ENCODE data around the gene TAF15.

The TAF15 gene

GRCh38 chr17:35821308-35821707 lies 12.0 kb downstream of the TAF15 start:
- DNase-seq (ENCODE audit: low spot score) = no peak

- DNase-seq (ENCODE audit: low spot score) = no peak
Observed at GRCh38 chr17:35825206-35825605, 15.9 kb downstream of the TAF15 start.

GRCh38 chr17:35841101-35841500 lies 31.8 kb downstream of the TAF15 start:
- DNase-seq (ENCODE audit: low spot score) = no peak

GRCh38 chr17:35841505-35841904 lies 32.2 kb downstream of the TAF15 start:
- no peak for DNase-seq (ENCODE audit: low spot score)

GRCh38 chr17:35842239-35842638 lies 33.0 kb downstream of the TAF15 start:
- DNase-seq (ENCODE audit: low spot score) = no peak

GRCh38 chr17:35843698-35844097 lies 34.4 kb downstream of the TAF15 start:
- DNase-seq (ENCODE audit: low spot score) = no peak

GRCh38 chr17:35844547-35844946 lies 35.3 kb downstream of the TAF15 start:
- no peak for DNase-seq (ENCODE audit: low spot score)

GRCh38 chr17:35846055-35846809 lies 36.9 kb downstream of the TAF15 start:
- no peak for DNase-seq (ENCODE audit: low spot score)

GRCh38 chr17:35847006-35847405 lies 37.7 kb downstream of the TAF15 start:
- DNase-seq (ENCODE audit: low spot score) = no peak

GRCh38 chr17:35847633-35848373 lies 38.5 kb downstream of the TAF15 start:
- no peak for DNase-seq (ENCODE audit: low spot score)

- peak; percentile 43 for DNase-seq (ENCODE audit: low spot score)
Observed at GRCh38 chr17:35849469-35850348, 40.4 kb downstream of the TAF15 start.

GRCh38 chr17:35855965-35856364 lies 46.7 kb downstream of the TAF15 start:
- DNase-seq (ENCODE audit: low spot score) = no peak

- DNase-seq (ENCODE audit: low spot score) = no peak
Observed at GRCh38 chr17:35856603-35857002, 47.3 kb downstream of the TAF15 start.

- DNase-seq (ENCODE audit: low spot score) = no peak
Observed at GRCh38 chr17:35864853-35865252, 55.6 kb downstream of the TAF15 start.

GRCh38 chr17:35865412-35866340 lies 56.4 kb downstream of the TAF15 start:
- no peak for DNase-seq (ENCODE audit: low spot score)

- DNase-seq (ENCODE audit: low spot score) = no peak
Observed at GRCh38 chr17:35866341-35866950, 57.2 kb downstream of the TAF15 start.

GRCh38 chr17:35867574-35867973 lies 58.3 kb downstream of the TAF15 start:
- DNase-seq (ENCODE audit: low spot score) = no peak

- DNase-seq (ENCODE audit: low spot score) = no peak
Observed at GRCh38 chr17:35868737-35869136, 59.5 kb downstream of the TAF15 start, which contains the start of gene HEATR9. Gene HEATR9, minus strand, starts transcription at chr17:35868891. Its CDS starts 149 bp downstream, at chr17:35868742.

GRCh38 chr17:35870906-35871819 lies 61.9 kb downstream of the TAF15 start:
- DNase-seq (ENCODE audit: low spot score) = no peak

Measured in HuH-7.5 (cell line).